Suprapubic skin (tissue), 4 donors: Measurements from ENCODE around the gene ZNF385A. TPM values are rescaled to one million over a fixed set of nuclear protein-coding genes. Genes with fewer than 3 reads are reported as not detected.

Experiments
- DNase-seq, 2 donors: peaks; one replicate each; pipeline ENCODE4 v3.0.0-alpha.2; 2019; ENCODE audit warnings: low spot score in 2 of 2
- H3K27ac ChIP-seq: fragments of 200-600 bp; sonication (generic); one replicate; pipeline ENCODE4 v1.5.1; 2019
- H3K27me3 ChIP-seq: fragments of 200-600 bp; sonication (generic); one replicate; pipeline ENCODE4 v1.5.1; 2019
- H3K36me3 ChIP-seq: fragments of 200-600 bp; sonication (generic); one replicate; pipeline ENCODE4 v1.5.1; 2019
- H3K4me1 ChIP-seq: fragments of 200-600 bp; sonication (generic); one replicate; pipeline ENCODE4 v1.5.1; 2019
- H3K4me3 ChIP-seq: fragments of 200-600 bp; sonication (generic); one replicate; pipeline ENCODE4 v1.5.1; 2019; ENCODE audit warnings: mild to moderate bottlenecking
- H3K9me3 ChIP-seq: fragments of 200-600 bp; sonication (generic); one replicate; pipeline ENCODE4 v1.5.1; 2019
- EP300 ChIP-seq: sonication (generic); formaldehyde crosslinking; IDR thresholded peaks from one replicate; pipeline ENCODE4 v1.6.1; 2017; ENCODE audit warnings: antibody characterized with exemption
- POLR2A ChIP-seq, 2 donors: fragments of 450-650 bp; IDR thresholded peaks; one replicate each; pipeline ENCODE4 v1.6.1; 2017; ENCODE audit warnings: antibody characterized with exemption in 2 of 2, mild to moderate bottlenecking in 2 of 2, moderate library complexity in 2 of 2
- POLR2AphosphoS5 ChIP-seq, 3 donors: sonication (generic); formaldehyde crosslinking; IDR thresholded peaks; one replicate each; pipeline ENCODE4 v1.6.1; 2017; ENCODE audit warnings: antibody characterized with exemption in 3 of 3
- WGBS: methylation state at CpG from one replicate; pipeline ENCODE4 v1.1.5; 2018; 5-methylcytosine and 5-hydroxymethylcytosine counted together
- total RNA-seq, 4 donors: library from RNA; depleted of rRNA; stranded (reverse); fragments of >200 nt; gene quantifications; one replicate each; pipeline ENCODE4 v1.1.0, GENCODE V29; 2016
- TF ChIP-seq, protein P1 (sequence below), 2 donors: fragments of 200-600 bp in 1 of 2; fragments of 450-650 bp in 1 of 2; sonication (generic) in 1 of 2; IDR thresholded peaks; one replicate each; pipeline ENCODE4 v1.5.1; 2016 to 2019; ENCODE audit warnings: antibody characterized with exemption in 2 of 2, mild to moderate bottlenecking in 1 of 2, moderate library complexity in 1 of 2

The ZNF385A gene
- total RNA-seq, 4 donors from 2014 or later: 99.5 to 134 (median 113) TPM

DNA sequence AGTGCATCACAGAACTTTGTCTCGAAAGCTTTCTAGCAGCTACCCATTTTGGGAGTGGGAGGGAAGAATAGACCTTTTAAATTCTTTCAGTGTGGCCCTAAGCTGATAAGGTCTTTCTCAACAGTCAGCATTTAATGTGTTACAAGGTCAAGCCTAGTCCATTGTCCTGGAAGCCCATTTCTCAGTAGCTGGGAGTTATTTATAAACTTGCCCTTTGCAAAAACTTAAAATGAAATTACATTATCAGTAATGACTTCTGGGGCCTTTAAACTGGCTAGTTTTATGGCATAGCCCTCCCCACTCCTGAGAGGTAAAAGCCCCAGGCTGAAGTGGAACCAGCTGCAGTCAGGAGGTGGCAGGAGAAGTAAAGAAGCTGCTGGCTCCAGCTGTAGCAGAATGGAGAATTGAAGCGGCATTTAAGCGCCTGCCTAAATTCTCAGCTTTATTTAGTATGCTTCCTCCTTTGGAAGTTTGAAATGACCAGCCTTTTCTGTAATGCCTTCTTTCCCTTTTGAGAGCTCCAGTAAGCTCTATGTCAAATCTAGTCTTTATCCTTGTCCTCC is 47.2 kb downstream of the ZNF385A start:
- Histone ChIP-seq H3K4me1 (peaks cover 26% of the 10 kb centered on the region), H3K27me3 (no peaks in the 10 kb centered on the region), H3K9me3 (no peaks in the 10 kb centered on the region), H3K36me3 (peaks cover 20% of the 10 kb centered on the region), H3K27ac (peak overlapping the region; percentile 1), H3K4me3 (no peak overlapping the region)
- TF ChIP-seq EP300: no peak
- TF ChIP-seq, protein P1, sequence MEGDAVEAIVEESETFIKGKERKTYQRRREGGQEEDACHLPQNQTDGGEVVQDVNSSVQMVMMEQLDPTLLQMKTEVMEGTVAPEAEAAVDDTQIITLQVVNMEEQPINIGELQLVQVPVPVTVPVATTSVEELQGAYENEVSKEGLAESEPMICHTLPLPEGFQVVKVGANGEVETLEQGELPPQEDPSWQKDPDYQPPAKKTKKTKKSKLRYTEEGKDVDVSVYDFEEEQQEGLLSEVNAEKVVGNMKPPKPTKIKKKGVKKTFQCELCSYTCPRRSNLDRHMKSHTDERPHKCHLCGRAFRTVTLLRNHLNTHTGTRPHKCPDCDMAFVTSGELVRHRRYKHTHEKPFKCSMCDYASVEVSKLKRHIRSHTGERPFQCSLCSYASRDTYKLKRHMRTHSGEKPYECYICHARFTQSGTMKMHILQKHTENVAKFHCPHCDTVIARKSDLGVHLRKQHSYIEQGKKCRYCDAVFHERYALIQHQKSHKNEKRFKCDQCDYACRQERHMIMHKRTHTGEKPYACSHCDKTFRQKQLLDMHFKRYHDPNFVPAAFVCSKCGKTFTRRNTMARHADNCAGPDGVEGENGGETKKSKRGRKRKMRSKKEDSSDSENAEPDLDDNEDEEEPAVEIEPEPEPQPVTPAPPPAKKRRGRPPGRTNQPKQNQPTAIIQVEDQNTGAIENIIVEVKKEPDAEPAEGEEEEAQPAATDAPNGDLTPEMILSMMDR (IDR thresholded peaks at IDR 0.05): no peak
- no peak for TF ChIP-seq POLR2AphosphoS5 (IDR thresholded peaks at IDR 0.05)
- no peak for TF ChIP-seq POLR2A (IDR thresholded peaks at IDR 0.05)
- DNase-seq: no peak
- WGBS: 58% methylated on average over 3 of the region's 3 CpGs

- peaks cover 7% of the 10 kb centered on the region for H3K36me3 ChIP-seq
- no peak for TF ChIP-seq POLR2A (IDR thresholded peaks at IDR 0.05)
- TF ChIP-seq, protein P1 (IDR thresholded peaks at IDR 0.05): no peak
- no peak for TF ChIP-seq EP300
- TF ChIP-seq POLR2AphosphoS5 (IDR thresholded peaks at IDR 0.05): no peak
- H3K4me1 ChIP-seq: peaks cover 38% of the 10 kb centered on the region
- H3K27me3 ChIP-seq: no peaks in the 10 kb centered on the region
- no peak overlapping the region for H3K27ac ChIP-seq
- no peak for DNase-seq
- WGBS: 95% methylated on average over 4 of the region's 4 CpGs
- H3K9me3 ChIP-seq: no peaks in the 10 kb centered on the region
- H3K4me3 ChIP-seq: no peak overlapping the region
These were observed 51.0 kb downstream of the ZNF385A start for GRCh38 chr12:54333420-54334034.

DNA sequence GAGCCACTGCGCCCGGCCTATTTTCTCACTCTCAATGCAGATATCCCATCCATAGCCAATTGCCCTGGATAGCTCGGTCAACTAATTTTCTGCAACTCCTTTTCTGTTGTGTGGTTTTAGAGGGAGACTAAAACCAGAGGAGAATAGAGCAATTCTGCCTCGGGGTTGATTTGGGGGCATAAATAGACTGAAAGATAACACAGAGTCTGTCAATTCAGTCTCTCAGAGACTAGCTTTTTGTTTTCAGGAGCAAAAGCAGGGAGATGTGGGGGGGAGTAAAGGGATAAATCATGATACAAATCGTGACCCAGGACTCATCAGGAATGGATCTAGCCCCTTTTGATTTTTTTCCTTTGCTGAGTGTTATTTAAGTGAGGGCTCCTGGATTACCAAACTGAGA is 53.1 kb downstream of the ZNF385A start:
- Histone ChIP-seq H3K27ac (no peak overlapping the region), H3K36me3 (peaks cover 7% of the 10 kb centered on the region), H3K9me3 (no peaks in the 10 kb centered on the region), H3K27me3 (no peaks in the 10 kb centered on the region), H3K4me3 (no peak overlapping the region), H3K4me1 (peaks cover 36% of the 10 kb centered on the region)
- no peak for DNase-seq
- WGBS: 76% methylated on average over 5 of the region's 5 CpGs
- TF ChIP-seq EP300 (no peak), POLR2A (IDR thresholded peaks at IDR 0.05) (no peak), POLR2AphosphoS5 (IDR thresholded peaks at IDR 0.05) (no peak)
- TF ChIP-seq, protein P1 (IDR thresholded peaks at IDR 0.05): no peak

DNA sequence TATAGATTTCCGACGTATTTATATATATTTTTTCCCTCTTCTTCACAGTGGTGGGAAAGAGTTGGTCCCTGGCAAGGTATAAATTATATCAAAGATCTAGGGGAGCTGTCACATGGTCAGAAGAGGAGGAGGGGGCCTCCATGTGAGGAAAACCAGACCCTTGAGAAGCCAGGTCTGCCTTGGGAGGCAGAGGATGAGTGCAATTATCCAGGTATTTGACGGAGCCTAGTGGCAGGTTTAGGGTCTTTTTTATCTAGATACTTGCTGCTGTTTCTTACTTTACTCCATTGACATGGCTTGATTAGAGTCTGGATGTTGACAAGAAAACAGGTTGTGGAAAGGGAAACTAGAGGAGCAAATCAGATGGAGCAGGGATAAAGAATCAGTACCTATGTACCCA is 54.1 kb downstream of the ZNF385A start:
- Histone ChIP-seq H3K36me3 (peaks cover 7% of the 10 kb centered on the region), H3K9me3 (no peaks in the 10 kb centered on the region), H3K27me3 (no peaks in the 10 kb centered on the region), H3K4me1 (peaks cover 44% of the 10 kb centered on the region), H3K4me3 (no peak overlapping the region), H3K27ac (no peak overlapping the region)
- no peak for DNase-seq
- 58% methylated on average over 3 of the region's 3 CpGs for WGBS
- TF ChIP-seq POLR2AphosphoS5 (IDR thresholded peaks at IDR 0.05): no peak
- no peak for TF ChIP-seq EP300
- TF ChIP-seq POLR2A (IDR thresholded peaks at IDR 0.05): no peak
- TF ChIP-seq, protein P1 (IDR thresholded peaks at IDR 0.05): no peak

GRCh38 chr12:54329759-54330158 is 54.8 kb downstream of the ZNF385A start:
- Histone ChIP-seq H3K36me3 (peaks cover 7% of the 10 kb centered on the region), H3K4me1 (peaks cover 44% of the 10 kb centered on the region), H3K4me3 (no peak overlapping the region), H3K9me3 (no peaks in the 10 kb centered on the region), H3K27me3 (no peaks in the 10 kb centered on the region), H3K27ac (no peak overlapping the region)
- TF ChIP-seq, protein P1 (IDR thresholded peaks at IDR 0.05): no peak
- no peak for TF ChIP-seq POLR2AphosphoS5 (IDR thresholded peaks at IDR 0.05)
- no peak for TF ChIP-seq EP300
- TF ChIP-seq POLR2A (IDR thresholded peaks at IDR 0.05): no peak
- no peak for DNase-seq
- WGBS: 84% methylated on average over 5 of the region's 5 CpGs
